ENCODE results near the gene NFYC.
"Not testable (repeated sequence)": the region's sequence is repeated elsewhere in the genome, so short reads cannot be mapped to it uniquely, and the experiment has no call there.

Gene NFYC

GRCh38 chr1:40708750-40709099 is 17.2 kb downstream of the NFYC start:
- DNase-seq, result no peak

DNA sequence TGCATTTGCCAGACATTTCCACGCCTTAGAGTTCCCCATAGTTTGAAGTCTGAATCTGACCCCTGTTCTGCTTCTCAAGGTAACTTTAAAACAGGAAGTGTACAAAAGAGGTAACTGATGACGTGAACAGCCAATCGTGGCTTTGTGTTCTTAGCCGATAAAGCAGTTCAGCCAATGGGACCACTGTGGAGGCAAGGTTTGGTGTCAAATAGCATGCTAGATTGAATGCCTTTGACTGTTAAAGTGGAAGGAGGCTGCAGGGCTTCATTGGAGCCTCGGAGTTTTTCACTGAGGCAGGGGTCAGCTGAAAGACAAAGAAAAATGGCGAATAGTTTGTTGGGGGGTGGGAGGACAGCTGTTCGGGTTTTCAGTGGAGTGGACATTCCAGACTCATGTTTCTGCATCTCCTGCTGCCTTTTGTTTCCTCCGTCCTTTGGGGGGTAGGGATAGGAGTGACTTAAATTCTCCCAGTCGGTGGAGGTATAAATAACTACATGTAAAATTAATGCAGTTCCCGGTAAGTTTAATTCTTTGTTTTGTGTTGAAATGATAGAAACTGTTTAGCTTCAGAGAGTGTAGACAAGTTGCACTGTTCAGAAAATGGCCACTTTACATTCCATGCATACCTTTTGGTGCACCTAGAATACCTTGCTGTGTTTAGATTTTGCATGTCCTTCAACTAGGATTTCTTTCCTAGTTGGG is 17.7 kb downstream of the NFYC start:
- DNase-seq, result no peak

GRCh38 chr1:40709802-40710278 is 18.3 kb downstream of the NFYC start:
- DNase-seq, result no peak

DNA sequence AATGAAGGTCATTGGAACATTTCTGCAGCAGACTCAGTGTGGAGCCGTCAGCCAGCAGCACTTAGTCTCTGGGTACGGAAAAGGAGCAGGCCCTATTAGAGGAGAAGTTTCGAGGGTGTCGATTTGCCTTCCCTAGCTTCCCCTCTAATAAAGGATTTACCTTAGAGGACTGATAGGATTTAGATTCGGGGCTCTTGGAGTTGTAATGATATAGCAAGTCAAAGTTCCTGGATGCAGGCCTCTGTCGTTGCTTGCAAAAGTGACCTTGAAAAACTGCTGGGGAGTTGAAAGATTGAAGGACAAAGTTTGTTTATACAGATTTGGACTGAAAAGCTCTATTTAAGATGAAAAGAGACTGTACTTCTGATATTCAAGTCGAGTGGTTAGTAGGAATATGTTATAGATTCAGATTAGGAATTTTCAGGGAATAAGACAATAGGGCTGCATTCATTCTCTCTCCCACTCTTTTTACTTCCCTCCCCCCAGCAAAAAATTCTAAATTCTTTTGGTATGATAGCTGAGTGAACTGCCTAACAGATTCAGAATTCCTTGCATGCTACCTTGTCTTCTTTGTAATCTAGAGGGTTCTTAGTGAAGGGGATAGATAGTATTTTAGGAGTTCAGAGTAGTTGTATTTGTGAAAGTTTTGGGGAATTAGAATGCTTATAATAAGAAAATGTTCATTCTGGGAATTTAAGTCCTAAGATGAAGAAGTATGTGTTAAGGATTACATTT is 19.2 kb downstream of the NFYC start:
- DNase-seq, result no peak

GRCh38 chr1:40711465-40712404 is 20.2 kb downstream of the NFYC start:
- peak; percentile 51 for DNase-seq

GRCh38 chr1:40712405-40712944 is 21.0 kb downstream of the NFYC start:
- DNase-seq, result peak; percentile 66

DNA sequence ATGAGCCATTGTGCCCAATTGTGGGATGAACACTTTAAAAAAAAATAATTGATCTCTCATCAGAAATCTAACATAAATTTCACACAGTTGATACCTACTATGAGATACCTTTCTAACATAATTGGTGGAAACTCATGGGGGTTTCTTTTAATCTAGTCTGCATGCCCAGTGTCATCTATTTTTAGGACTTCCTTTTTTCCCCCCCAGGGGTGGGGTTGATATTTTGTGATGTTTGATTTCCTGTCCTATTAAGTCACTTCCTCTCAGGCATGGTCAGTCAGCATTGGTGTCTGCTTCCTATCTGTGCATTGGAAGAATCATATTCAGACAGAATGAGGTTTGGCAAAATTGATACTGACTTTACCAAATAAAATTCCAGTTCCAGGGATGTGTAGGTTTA is 21.5 kb downstream of the NFYC start:
- DNase-seq, result no peak

DNA sequence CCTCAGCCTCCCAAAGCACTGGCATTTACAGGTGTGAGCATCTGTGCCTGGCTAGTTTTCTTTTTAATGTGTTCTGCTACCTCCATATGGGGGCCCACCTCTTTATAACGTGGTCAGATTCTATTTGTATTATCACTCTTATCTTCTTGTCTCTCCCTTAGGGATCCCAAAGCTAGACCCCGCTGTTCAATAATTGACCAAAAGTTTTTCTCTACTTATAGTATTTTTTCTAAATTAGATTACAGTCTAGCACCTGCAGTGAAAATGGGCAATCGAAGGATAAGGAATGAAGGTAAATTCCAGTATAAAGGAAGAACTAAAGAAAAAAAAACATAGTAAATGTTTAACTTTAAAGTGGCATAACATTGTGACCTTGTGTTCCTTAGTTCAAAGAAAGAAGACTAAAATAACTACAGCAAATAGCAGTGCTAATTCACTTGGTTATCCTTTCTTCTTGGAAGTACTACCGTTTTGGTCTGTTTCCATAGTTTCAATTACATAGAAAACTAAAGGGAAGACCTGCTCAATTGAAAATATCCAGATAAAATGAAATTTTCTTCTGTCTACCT is 24.1 kb downstream of the NFYC start:
- no peak for DNase-seq

DNA sequence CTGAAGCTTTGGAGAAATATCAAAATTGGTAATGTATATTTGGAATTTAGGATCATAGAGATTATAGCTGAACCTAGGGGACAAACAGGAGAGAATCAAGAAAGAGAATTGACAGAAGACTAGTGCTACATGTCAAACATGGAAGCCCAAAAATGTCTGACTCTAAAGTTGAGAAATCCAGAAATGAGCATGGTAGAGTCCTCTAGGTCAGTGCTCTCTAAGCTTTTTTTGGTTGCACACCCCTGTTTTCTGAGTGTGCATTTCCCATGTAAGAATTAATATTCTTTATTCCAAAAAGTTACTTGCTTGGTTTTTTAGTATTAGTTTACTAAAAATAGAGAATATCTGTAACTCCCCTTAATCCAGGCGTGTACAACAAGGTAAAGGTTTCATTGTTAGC is 25.6 kb downstream of the NFYC start:
- DNase-seq, result no peak

GRCh38 chr1:40717955-40718354 is 26.5 kb downstream of the NFYC start:
- DNase-seq, result no peak

DNA sequence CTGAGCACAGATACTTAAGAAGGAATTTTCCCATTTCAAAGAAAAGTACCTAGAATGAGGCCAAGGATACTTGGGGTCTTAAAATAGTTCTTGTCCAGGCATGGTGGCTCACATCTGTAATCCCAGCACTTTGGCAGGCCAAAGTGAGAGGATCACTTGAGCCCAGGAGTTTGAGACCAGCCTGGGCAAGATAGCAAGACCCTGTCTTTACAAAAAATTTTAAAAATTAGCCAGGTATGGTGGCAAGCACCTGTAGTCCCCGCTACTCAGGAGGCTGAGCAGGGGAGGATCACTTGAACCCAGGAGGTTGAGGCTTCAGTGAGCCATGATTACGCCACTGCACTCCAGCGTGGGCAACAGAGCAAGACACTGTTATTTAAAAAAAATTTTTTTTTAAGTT is 29.0 kb downstream of the NFYC start:
- DNase-seq, result no peak

DNA sequence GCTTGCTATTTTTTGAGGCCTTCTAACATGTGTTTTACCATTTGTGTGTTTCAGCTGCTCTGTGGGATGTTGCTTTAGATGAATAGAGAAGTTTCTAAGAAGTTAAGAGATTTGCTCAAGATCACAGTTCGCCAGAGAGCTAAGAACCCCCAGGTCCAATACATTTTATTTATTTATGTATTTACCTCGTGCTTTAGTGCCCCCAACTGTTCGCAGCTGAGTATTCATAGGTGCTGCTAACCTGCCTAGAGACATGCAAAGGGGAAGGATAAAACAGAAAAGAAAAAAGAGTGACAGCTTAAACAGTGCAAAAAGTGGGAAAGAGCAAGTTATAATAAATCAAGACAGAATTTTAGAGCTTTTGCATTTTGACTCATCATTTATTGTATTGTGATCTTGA is 31.1 kb downstream of the NFYC start:
- no peak for DNase-seq

DNA sequence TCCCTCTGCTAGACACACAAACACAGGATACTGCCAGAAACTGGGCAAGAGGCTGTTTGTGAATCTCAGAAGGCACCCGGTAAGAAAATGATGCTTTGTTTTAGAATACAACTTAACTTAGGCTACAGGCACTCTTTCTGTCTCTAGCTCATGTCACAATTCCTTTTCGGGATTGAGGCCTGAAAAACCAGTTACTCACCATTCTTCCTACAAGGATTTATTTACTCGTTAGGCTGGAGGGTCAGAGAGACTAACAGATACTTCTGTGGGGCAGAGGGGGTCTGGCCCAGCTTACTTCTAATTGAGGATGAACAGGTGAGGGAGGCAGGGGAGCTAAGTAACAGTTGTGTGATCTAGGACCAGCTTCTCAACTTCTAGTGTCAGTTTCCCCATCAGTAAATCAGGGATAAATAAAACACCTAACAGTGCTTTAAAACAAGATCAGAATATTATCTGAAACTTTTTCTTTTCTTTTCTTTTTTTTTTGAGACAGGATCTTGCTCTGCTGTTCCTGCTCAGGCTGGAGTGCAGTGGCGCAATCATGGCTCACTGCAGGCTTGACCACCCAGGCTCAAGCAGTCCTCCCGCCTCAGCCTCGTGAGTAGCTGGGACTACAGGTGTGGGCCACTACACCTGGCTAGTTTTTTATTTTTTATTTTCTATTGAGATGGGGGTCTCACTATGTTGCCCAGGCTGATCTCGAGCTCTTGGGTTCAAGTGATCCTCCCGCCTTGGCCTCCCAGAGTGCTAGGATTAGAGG is 31.9 kb downstream of the NFYC start:
- DNase-seq, result no peak

- DNase-seq, result not testable (repeated sequence)
These were observed 36.2 kb downstream of the NFYC start for GRCh38 chr1:40727662-40728061.

DNA sequence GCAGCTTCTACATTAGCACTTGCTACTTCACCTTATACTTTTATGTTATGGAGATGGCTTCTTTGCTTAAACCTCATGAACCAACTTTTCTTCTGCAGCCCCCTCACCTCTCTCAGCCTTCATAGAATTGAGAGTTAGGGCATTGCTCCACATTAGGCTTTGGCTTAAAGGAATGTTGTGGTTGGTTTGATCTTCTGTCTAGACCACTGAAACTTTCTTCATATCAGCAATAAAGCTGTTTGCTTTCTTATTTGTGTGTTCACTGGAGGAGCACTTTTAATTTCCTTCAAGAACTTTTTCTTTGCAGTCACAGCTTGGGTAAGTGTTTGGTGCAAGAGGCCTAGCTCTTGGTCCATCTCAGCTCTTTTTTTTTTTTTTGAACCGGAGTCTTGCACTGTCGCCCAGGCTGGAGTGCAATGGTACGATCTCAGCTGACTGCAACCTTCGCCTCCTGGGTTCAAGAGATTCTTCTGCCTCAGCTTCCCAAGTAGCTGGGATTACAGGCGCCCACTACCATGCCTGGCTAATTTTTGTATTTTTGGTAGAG is 37.9 kb downstream of the NFYC start:
- DNase-seq, result not testable (repeated sequence)

- DNase-seq, result no peak
These were observed 41.3 kb downstream of the NFYC start for GRCh38 chr1:40732756-40733301.

- no peak for DNase-seq
These were observed 43.6 kb downstream of the NFYC start for GRCh38 chr1:40734882-40735628.

DNA sequence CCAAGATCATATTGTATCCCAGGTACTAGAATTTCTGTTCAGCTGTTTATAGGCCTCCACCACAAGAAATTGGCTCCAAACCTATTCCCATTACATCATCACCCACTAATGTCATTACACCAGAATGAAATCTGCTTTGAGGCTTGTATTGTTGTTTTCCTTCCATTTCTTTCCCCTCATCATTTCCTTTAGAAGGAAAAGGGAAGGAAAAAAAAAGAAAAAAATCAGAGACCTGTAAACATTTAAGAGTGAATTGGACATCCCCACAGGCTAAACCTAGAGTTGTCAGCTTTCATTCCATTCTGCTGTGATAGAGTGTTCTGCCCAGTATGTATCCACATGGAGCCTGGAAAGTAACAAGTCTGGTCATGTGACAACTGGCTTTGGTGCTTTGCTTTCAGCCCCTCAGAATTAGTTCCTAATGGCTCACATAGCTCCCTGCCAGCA is 44.6 kb downstream of the NFYC start:
- no peak for DNase-seq

DNA sequence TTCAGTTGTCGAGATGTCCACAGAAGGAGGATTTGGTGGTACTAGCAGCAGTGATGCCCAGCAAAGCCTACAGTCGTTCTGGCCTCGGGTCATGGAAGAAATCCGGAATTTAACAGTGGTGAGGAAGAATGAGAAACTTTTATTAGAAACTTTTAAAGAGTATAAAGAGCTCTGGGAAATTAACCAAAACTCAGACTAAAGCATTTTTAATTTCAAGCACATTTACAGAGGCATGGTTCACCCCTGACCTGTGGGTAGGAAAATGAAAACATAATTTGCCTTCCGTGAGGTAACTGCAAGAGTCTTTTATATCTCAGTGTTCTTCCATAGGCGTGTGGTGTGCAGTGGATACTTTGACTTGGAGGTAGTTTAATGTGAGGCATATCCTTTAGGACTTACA is 47.3 kb downstream of the NFYC start:
- no peak for DNase-seq

GRCh38 chr1:40739455-40740008 is 48.0 kb downstream of the NFYC start:
- DNase-seq, result no peak
